Activated CD8-positive, alpha-beta memory T cell treated with anti-CD3 and anti-CD28 coated beads for 48 hours (primary cell): ENCODE measurements around the gene TGFB2.

ENCODE experiments used
- DNase-seq, 3 experiments: peaks; one replicate each; pipeline ENCODE4 v3.0.0-alpha.2; 2020; ENCODE audit warnings: low read depth in 2 of 3, low spot score in 2 of 3

The TGFB2 gene

DNA sequence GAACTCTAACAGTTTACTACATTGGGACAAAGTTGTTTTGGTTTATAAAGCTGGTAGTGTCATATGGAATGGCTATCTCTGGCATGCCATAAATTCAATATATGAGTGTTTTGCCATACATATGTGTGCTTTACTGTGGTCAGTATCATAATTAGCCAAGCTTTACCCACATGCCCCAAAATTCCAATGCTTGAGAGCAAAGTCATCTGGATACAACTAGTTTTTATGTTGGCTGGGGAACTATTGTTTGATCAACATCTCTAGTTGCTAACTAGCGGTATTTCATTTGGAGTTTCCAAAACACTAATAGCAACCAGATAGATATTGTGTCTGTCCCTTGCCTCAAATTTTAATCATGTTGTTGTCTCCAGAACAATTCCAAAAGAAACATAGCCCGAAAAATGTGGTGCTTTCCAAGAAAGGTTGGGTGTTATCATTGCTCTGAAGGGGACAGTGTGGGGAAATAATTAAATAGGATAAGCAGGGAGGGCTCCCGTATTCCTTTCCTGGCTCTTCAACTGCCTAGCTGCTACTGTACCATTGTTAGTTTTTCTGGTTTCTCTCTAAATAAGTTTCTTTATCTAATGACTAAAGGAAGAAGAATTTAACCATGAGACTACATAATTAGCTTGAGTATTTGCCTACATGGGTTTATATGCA lies 136.1 kb downstream of the TGFB2 start:
- no peak for DNase-seq

DNA sequence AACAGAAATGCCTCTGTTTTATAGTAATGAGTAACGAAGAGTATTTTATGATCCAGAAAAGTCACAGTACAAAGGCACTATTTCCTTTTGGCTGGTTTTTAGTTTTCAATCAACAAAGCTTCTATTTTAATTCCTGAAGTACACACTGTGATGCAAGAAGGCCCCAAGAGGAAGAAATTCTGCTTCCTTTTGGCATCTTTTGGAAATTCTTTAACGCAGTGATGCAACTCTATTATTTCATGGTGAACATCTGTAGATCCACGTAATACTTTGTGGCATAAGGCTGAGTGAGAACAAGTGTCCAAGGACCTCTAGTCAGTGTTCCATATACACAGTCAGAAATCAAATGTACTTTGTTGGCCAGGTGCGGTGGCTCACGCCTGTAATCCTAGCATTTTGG lies 137.5 kb downstream of the TGFB2 start:
- no peak for DNase-seq

GRCh38 chr1:218485241-218485928 lies 140.2 kb downstream of the TGFB2 start:
- DNase-seq = no peak

- DNase-seq = no peak
Observed at GRCh38 chr1:218488531-218488930, 143.4 kb downstream of the TGFB2 start.

- no peak for DNase-seq
Observed at GRCh38 chr1:218488986-218489385, 143.8 kb downstream of the TGFB2 start.

DNA sequence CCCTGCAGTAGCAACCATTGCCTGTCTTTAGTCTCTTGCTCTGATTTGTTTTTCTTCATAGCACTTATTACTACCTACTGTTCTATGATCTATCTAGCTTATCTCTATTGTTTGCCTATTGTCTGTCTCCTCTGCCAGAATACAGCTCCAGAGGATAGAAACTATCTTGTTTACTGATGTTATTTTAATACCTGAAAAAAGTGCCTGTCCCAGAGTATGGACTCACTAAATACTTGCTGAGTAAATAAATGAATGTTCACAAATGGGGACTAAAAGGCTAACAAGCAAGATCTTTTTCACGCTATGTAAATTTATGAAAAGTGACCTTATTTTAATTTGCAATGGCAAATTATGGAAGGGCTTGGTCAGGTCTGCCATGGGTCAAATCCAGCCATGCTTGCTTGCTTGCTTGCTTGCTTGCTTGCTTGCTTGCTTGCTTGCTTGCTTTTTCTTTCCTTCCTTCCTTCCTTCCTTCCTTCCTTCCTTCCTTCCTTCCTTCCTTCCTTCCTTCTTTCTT lies 145.3 kb downstream of the TGFB2 start:
- no peak for DNase-seq

- no peak for DNase-seq
Observed at GRCh38 chr1:218492874-218493273, 147.7 kb downstream of the TGFB2 start.

DNA sequence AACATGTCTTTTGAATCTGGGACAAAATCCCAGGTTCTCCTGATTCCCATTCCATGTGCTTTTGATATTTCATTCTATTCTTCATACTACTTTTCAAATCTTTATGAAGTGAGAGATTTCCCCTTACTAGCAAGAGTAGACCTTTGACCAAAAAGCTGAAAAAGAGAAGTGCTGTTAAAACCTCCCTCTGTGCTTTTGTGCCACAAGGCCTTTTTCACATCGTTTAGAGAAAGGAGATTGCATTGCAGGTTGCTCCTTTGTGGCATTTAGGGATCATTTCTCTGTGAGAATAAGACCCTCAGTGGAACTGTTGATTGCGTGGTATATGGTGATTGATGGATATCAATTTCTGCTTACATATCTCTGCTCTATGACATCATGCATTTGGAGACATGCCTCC lies 148.8 kb downstream of the TGFB2 start:
- no peak for DNase-seq
